ENCODE data around the gene KCNK7. TPM values are rescaled to one million over a fixed set of nuclear protein-coding genes. Genes with fewer than 3 reads are reported as not detected.
A peak's percentile ranks its signal among the peaks of the same experiment; 100 is the strongest.

Gene KCNK7
- total RNA-seq, 4 donors from 2014 or later: 0.26 to 5.8 TPM; not detected in 2

GRCh38 chr11:65615229-65615949 lies 19.8 kb upstream of the KCNK7 start, which contains the start of gene PCNX3:
Gene PCNX3, plus strand, starts transcription at chr11:65615776. Its CDS starts 536 bp downstream, at chr11:65616312.
- intact Hi-C loops (cut with DNase I; ENCODE audit: low total_unique reads): no loop called here
- TF ChIP-seq CTCF (IDR thresholded peaks at IDR 0.05) (peak in 1 of 4 experiments; percentile 58), POLR2A (IDR thresholded peaks at IDR 0.05) (peak; percentile 48 to 62)
- peak within 1 kb of the TSS; percentile 87 to 93 for H3K4me3 ChIP-seq
- peaks cover 0 to 19% of the 10 kb centered on the region in 2 donors for H3K4me1 ChIP-seq
- H3K27me3 ChIP-seq: no peaks in the 10 kb centered on the region
- peak; percentile 100 for DNase-seq
- H3K27ac ChIP-seq: peak within 1 kb of the TSS; percentile 86 to 87
- no peaks in the 10 kb centered on the region for H3K36me3 ChIP-seq
- no peaks in the 10 kb centered on the region for H3K9me3 ChIP-seq

- Histone ChIP-seq H3K36me3 (no peaks in the 10 kb centered on the region), H3K27me3 (no peaks in the 10 kb centered on the region), H3K27ac (peak overlapping the region; percentile 86 to 87), H3K4me1 (peaks cover 0 to 22% of the 10 kb centered on the region in 2 donors), H3K4me3 (peak overlapping the region; percentile 68 to 86), H3K9me3 (no peaks in the 10 kb centered on the region)
- intact Hi-C loops (cut with DNase I; ENCODE audit: low total_unique reads): no loop called here
- TF ChIP-seq POLR2A (IDR thresholded peaks at IDR 0.05) (no peak), CTCF (IDR thresholded peaks at IDR 0.05) (no peak)
- peak; percentile 52 to 59 for DNase-seq
Measured at GRCh38 chr11:65613091-65613928, 17.7 kb upstream of the KCNK7 start.

GRCh38 chr11:65612691-65613090 lies 17.1 kb upstream of the KCNK7 start:
- Histone ChIP-seq H3K27me3 (no peaks in the 10 kb centered on the region), H3K9me3 (no peaks in the 10 kb centered on the region), H3K4me3 (peak overlapping the region; percentile 68 to 86), H3K4me1 (peaks cover 0 to 22% of the 10 kb centered on the region in 2 donors), H3K36me3 (no peaks in the 10 kb centered on the region), H3K27ac (peak overlapping the region; percentile 86 to 87)
- no peak for DNase-seq
- TF ChIP-seq CTCF (IDR thresholded peaks at IDR 0.05) (no peak), POLR2A (IDR thresholded peaks at IDR 0.05) (no peak)
- intact Hi-C loops (cut with DNase I; ENCODE audit: low total_unique reads): no loop called here

- H3K27ac ChIP-seq: peak overlapping the region; percentile 86 to 87
- TF ChIP-seq CTCF (IDR thresholded peaks at IDR 0.05): no peak
- TF ChIP-seq POLR2A (IDR thresholded peaks at IDR 0.05): no peak
- DNase-seq: no peak
- intact Hi-C loops (cut with DNase I; ENCODE audit: low total_unique reads): no loop called here
- no peaks in the 10 kb centered on the region for H3K36me3 ChIP-seq
- no peaks in the 10 kb centered on the region for H3K27me3 ChIP-seq
- H3K9me3 ChIP-seq: no peaks in the 10 kb centered on the region
- peak overlapping the region in 1 of 2 donors; percentile 1 for H3K4me3 ChIP-seq
- H3K4me1 ChIP-seq: peaks cover 0 to 22% of the 10 kb centered on the region in 2 donors
Measured at GRCh38 chr11:65611758-65612603, 16.4 kb upstream of the KCNK7 start.

Data from uterus (tissue), 4 donors.